ENCODE data around the gene RNF167.

GRCh38 chr17:4898351-4898750, 41.7 kb upstream of the RNF167 start:
- TF ChIP-seq CTCF (IDR thresholded peaks at IDR 0.05): no peak
- TF ChIP-seq POLR2AphosphoS5 (IDR thresholded peaks at IDR 0.05): no peak
- TF ChIP-seq POLR2A (IDR thresholded peaks at IDR 0.05): no peak
- no peak for TF ChIP-seq EP300 (IDR thresholded peaks at IDR 0.05)
